HepG2 (cell line): ENCODE results near the gene BBLN. TPM values are rescaled to one million over a fixed set of nuclear protein-coding genes. Genes with fewer than 3 reads are reported as not detected.
A peak's percentile ranks its signal among the peaks of the same experiment; 100 is the strongest.

Source experiments
- ARNTL ChIP-seq: sonication (generic); formaldehyde crosslinking; IDR thresholded peaks from 2 replicates; pipeline ENCODE4 v1.4.0; 2020; ENCODE audit warnings: mild to moderate bottlenecking, missing genetic modification reagents
- ELF1 ChIP-seq: sonication (generic); formaldehyde crosslinking; IDR thresholded peaks from 2 replicates; pipeline ENCODE4 v1.4.0; 2020; ENCODE audit warnings: missing genetic modification reagents
- HMGA1 ChIP-seq: sonication (generic); formaldehyde crosslinking; conservative IDR thresholded peaks from 2 replicates; pipeline ENCODE4 v1.4.0; 2020; ENCODE audit warnings: missing genetic modification reagents
- HNRNPLL ChIP-seq: fragments of 200-400 bp; formaldehyde crosslinking; IDR thresholded peaks from 2 replicates; pipeline ENCODE4 v1.6.1; 2017; ENCODE audit warnings: mild to moderate bottlenecking, low read depth, low read length; ENCODE audit not compliant: poor library complexity, severe bottlenecking
- NRL ChIP-seq: sonication (generic); formaldehyde crosslinking; IDR thresholded peaks from 2 replicates; pipeline ENCODE4 v1.5.0; 2020; ENCODE audit warnings: missing genetic modification reagents, mild to moderate bottlenecking, moderate library complexity, borderline replicate concordance
- PITX1 ChIP-seq: sonication (generic); formaldehyde crosslinking; IDR thresholded peaks from 2 replicates; pipeline ENCODE4 v1.5.1; 2020; ENCODE audit warnings: mild to moderate bottlenecking, missing genetic modification reagents
- RAD51 ChIP-seq: fragments of 450-650 bp; IDR thresholded peaks from 2 replicates; pipeline ENCODE4 v1.6.1; 2016; ENCODE audit warnings: borderline replicate concordance
- RELA ChIP-seq: sonication (generic); formaldehyde crosslinking; IDR thresholded peaks from 2 replicates; pipeline ENCODE4 v1.4.0; 2020; ENCODE audit warnings: missing genetic modification reagents
- SIX4 ChIP-seq: sonication (generic); formaldehyde crosslinking; IDR thresholded peaks from 2 replicates; pipeline ENCODE4 v1.4.0; 2020; ENCODE audit warnings: missing genetic modification reagents
- ZFAT ChIP-seq: sonication (generic); formaldehyde crosslinking; conservative IDR thresholded peaks from 2 replicates; pipeline ENCODE4 v1.8.1; 2023; ENCODE audit warnings: missing genetic modification reagents, inconsistent platforms
- ZMYM2 ChIP-seq: sonication (generic); formaldehyde crosslinking; IDR thresholded peaks from 2 replicates; pipeline ENCODE4 v1.8.0; 2022; ENCODE audit warnings: mild to moderate bottlenecking, missing genetic modification reagents
- ZNF10 ChIP-seq: sonication (generic); formaldehyde crosslinking; IDR thresholded peaks from 2 replicates; pipeline ENCODE4 v1.4.0; 2020; ENCODE audit warnings: mild to moderate bottlenecking, low read depth, missing genetic modification reagents, borderline replicate concordance
- ZNF3 ChIP-seq: IDR thresholded peaks from 2 replicates; pipeline ENCODE4 v1.7.0; 2017; ENCODE audit warnings: inconsistent platforms
- ZNF564 ChIP-seq: sonication (generic); formaldehyde crosslinking; IDR thresholded peaks from 2 replicates; pipeline ENCODE4 v1.8.1; 2023; ENCODE audit warnings: mild to moderate bottlenecking, missing genetic modification reagents
- ZNF569 ChIP-seq: sonication (generic); formaldehyde crosslinking; IDR thresholded peaks from 2 replicates; pipeline ENCODE4 v1.5.0; 2020; ENCODE audit warnings: mild to moderate bottlenecking, missing genetic modification reagents, moderate library complexity, borderline replicate concordance
- ZNF792 ChIP-seq: IDR thresholded peaks from 2 replicates; pipeline ENCODE4 v1.6.1; 2016
- ZNF841 ChIP-seq: sonication (generic); formaldehyde crosslinking; IDR thresholded peaks from 2 replicates; pipeline ENCODE4 v1.8.1; 2023; ENCODE audit warnings: missing genetic modification reagents, borderline replicate concordance
- polyA plus RNA-seq, 8 experiments: library from polyadenylated mRNA; depleted of rRNA in 3 of 8; stranded (reverse) in 7 of 8; unstranded in 1 of 8; fragments of >200 nt; fragmentation: Illumina TruSeq in 4 of 8; extraction: Trizol in 4 of 8; gene quantifications; 2 replicates each; pipeline versions ENCODE4 v1.2.1 to v1.2.3, GENCODE V29; 2011 to 2016; ENCODE audit warnings: low read depth in 4 of 8, missing spikeins in 1 of 8, mixed read lengths in 1 of 8; ENCODE audit not compliant: insufficient read depth in 1 of 8
- total RNA-seq, 5 experiments: library from RNA; depleted of rRNA; stranded (reverse); fragments of >200 nt; fragmentation: Illumina TruSeq; extraction: Trizol; gene quantifications; 2 replicates each; pipeline ENCODE4 v1.2.3, GENCODE V29; 2016; ENCODE audit warnings: low read depth in 1 of 5
- TF ChIP-seq, protein P1 (sequence below): IDR thresholded peaks from 2 replicates; pipeline ENCODE4 v1.6.1; 2016; ENCODE audit warnings: mild to moderate bottlenecking
- TF ChIP-seq, protein P2 (sequence below): sonication (generic); formaldehyde crosslinking; IDR thresholded peaks from 2 replicates; pipeline ENCODE4 v1.5.1; 2020; ENCODE audit warnings: missing genetic modification reagents, mild to moderate bottlenecking, borderline replicate concordance
- TF ChIP-seq, protein P3 (sequence below): sonication (generic); formaldehyde crosslinking; IDR thresholded peaks from 2 replicates; pipeline ENCODE4 v1.4.0; 2020; ENCODE audit warnings: mild to moderate bottlenecking, missing genetic modification reagents
- TF ChIP-seq, protein P4 (sequence below): sonication (generic); formaldehyde crosslinking; IDR thresholded peaks from 2 replicates; pipeline ENCODE4 v1.5.1; 2020; ENCODE audit warnings: mild to moderate bottlenecking, missing genetic modification reagents, moderate library complexity
- TF ChIP-seq, protein P5 (sequence below): sonication (generic); formaldehyde crosslinking; conservative IDR thresholded peaks from 2 replicates; pipeline ENCODE4 v1.8.1; 2023; ENCODE audit warnings: missing genetic modification reagents
- TF ChIP-seq, protein P6 (sequence below): sonication (generic); formaldehyde crosslinking; IDR thresholded peaks from 2 replicates; pipeline ENCODE4 v1.9.0; 2022; ENCODE audit warnings: low read depth, missing genetic modification reagents

BBLN gene
- total and polyA plus RNA-seq, 2 of the 13 experiments (the other 11 are each of a cell fraction or from before 2014, with no cell fraction given): 27.6 to 33.1 TPM

DNA sequence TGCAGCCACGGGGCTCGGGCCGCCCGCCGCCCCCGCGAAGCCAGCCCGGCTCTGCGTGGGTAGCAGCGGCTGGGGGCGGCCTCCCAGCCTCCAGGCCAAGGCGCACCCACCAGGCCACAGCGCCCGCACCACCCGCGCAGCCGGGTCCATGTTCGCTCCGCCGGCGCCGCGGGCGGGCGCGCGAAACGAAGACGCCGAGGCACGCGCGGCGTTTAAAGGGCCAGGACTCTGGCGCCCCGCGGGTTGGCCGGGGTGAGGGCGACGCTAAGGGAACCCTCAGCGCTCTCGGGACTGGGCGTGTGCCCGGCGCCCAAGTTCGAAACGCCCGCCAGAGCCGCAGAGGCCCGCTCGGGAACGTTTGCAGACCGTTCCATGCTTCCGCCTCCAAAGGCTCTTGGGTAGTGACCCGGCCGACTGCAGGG, 32.5 kb upstream of the BBLN start, which contains the start of gene PTGES2 (continued):
- TF ChIP-seq, protein P1, sequence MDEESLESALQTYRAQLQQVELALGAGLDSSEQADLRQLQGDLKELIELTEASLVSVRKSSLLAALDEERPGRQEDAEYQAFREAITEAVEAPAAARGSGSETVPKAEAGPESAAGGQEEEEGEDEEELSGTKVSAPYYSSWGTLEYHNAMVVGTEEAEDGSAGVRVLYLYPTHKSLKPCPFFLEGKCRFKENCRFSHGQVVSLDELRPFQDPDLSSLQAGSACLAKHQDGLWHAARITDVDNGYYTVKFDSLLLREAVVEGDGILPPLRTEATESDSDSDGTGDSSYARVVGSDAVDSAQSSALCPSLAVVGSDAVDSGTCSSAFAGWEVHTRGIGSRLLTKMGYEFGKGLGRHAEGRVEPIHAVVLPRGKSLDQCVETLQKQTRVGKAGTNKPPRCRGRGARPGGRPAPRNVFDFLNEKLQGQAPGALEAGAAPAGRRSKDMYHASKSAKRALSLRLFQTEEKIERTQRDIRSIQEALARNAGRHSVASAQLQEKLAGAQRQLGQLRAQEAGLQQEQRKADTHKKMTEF (CRISPR knock-in tag): no peak
- TF ChIP-seq NRL (CRISPR knock-in tag): no peak; the same call in 1 of the 2 replicates
- no peak for TF ChIP-seq ZNF10 (CRISPR knock-in tag)
- no peak for TF ChIP-seq RELA
- TF ChIP-seq ZNF569 (CRISPR knock-in tag): no peak
- TF ChIP-seq HNRNPLL: peak; percentile 66
- TF ChIP-seq HMGA1: no peak
- TF ChIP-seq ZNF3 (CRISPR knock-in tag): no peak
- no peak for TF ChIP-seq ZMYM2 (CRISPR knock-in tag)
- TF ChIP-seq ZNF564: 0 out of 2 replicates have a peak, but pooled peaks have one; percentile 22
- TF ChIP-seq ZNF841 (CRISPR knock-in tag): peak; percentile 18; the same call in 1 of the 2 replicates
- TF ChIP-seq, protein P2, sequence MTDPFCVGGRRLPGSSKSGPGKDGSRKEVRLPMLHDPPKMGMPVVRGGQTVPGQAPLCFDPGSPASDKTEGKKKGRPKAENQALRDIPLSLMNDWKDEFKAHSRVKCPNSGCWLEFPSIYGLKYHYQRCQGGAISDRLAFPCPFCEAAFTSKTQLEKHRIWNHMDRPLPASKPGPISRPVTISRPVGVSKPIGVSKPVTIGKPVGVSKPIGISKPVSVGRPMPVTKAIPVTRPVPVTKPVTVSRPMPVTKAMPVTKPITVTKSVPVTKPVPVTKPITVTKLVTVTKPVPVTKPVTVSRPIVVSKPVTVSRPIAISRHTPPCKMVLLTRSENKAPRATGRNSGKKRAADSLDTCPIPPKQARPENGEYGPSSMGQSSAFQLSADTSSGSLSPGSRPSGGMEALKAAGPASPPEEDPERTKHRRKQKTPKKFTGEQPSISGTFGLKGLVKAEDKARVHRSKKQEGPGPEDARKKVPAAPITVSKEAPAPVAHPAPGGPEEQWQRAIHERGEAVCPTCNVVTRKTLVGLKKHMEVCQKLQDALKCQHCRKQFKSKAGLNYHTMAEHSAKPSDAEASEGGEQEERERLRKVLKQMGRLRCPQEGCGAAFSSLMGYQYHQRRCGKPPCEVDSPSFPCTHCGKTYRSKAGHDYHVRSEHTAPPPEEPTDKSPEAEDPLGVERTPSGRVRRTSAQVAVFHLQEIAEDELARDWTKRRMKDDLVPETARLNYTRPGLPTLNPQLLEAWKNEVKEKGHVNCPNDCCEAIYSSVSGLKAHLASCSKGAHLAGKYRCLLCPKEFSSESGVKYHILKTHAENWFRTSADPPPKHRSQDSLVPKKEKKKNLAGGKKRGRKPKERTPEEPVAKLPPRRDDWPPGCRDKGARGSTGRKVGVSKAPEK (CRISPR knock-in tag): no peak
- TF ChIP-seq ARNTL (CRISPR knock-in tag): no peak
- TF ChIP-seq, protein P3, sequence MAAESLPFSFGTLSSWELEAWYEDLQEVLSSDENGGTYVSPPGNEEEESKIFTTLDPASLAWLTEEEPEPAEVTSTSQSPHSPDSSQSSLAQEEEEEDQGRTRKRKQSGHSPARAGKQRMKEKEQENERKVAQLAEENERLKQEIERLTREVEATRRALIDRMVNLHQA (CRISPR knock-in tag): no peak
- TF ChIP-seq, protein P4, sequence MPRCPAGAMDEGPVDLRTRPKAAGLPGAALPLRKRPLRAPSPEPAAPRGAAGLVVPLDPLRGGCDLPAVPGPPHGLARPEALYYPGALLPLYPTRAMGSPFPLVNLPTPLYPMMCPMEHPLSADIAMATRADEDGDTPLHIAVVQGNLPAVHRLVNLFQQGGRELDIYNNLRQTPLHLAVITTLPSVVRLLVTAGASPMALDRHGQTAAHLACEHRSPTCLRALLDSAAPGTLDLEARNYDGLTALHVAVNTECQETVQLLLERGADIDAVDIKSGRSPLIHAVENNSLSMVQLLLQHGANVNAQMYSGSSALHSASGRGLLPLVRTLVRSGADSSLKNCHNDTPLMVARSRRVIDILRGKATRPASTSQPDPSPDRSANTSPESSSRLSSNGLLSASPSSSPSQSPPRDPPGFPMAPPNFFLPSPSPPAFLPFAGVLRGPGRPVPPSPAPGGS: peak; percentile 78
- no peak for TF ChIP-seq ZFAT (CRISPR knock-in tag)
- TF ChIP-seq, protein P5, sequence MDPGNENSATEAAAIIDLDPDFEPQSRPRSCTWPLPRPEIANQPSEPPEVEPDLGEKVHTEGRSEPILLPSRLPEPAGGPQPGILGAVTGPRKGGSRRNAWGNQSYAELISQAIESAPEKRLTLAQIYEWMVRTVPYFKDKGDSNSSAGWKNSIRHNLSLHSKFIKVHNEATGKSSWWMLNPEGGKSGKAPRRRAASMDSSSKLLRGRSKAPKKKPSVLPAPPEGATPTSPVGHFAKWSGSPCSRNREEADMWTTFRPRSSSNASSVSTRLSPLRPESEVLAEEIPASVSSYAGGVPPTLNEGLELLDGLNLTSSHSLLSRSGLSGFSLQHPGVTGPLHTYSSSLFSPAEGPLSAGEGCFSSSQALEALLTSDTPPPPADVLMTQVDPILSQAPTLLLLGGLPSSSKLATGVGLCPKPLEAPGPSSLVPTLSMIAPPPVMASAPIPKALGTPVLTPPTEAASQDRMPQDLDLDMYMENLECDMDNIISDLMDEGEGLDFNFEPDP (CRISPR knock-in tag): no peak
- no peak for TF ChIP-seq PITX1 (CRISPR knock-in tag)
- TF ChIP-seq, protein P6, sequence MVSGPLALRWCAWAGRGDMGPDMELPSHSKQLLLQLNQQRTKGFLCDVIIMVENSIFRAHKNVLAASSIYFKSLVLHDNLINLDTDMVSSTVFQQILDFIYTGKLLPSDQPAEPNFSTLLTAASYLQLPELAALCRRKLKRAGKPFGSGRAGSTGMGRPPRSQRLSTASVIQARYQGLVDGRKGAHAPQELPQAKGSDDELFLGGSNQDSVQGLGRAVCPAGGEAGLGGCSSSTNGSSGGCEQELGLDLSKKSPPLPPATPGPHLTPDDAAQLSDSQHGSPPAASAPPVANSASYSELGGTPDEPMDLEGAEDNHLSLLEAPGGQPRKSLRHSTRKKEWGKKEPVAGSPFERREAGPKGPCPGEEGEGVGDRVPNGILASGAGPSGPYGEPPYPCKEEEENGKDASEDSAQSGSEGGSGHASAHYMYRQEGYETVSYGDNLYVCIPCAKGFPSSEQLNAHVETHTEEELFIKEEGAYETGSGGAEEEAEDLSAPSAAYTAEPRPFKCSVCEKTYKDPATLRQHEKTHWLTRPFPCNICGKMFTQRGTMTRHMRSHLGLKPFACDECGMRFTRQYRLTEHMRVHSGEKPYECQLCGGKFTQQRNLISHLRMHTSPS (CRISPR knock-in tag): no peak
- TF ChIP-seq SIX4 (CRISPR knock-in tag): no peak
- TF ChIP-seq ZNF792 (CRISPR knock-in tag): no peak
- TF ChIP-seq ELF1 (CRISPR knock-in tag): no peak
- TF ChIP-seq RAD51: no peak
